Stromal cell of bone marrow (primary cell): ENCODE measurements around the gene EEFSEC.
A peak's percentile ranks its signal among the peaks of the same experiment; 100 is the strongest.

Experiments used
- DNase-seq: peaks from one replicate; pipeline ENCODE4 v3.0.0-alpha.2; 2012; ENCODE audit warnings: low read depth

EEFSEC gene

GRCh38 chr3:128413003-128413370 is 259.7 kb downstream of the EEFSEC start:
- no peak for DNase-seq

GRCh38 chr3:128413413-128414205 is 260.3 kb downstream of the EEFSEC start:
- no peak for DNase-seq

GRCh38 chr3:128415200-128415772 is 262.0 kb downstream of the EEFSEC start:
- DNase-seq = no peak

DNA sequence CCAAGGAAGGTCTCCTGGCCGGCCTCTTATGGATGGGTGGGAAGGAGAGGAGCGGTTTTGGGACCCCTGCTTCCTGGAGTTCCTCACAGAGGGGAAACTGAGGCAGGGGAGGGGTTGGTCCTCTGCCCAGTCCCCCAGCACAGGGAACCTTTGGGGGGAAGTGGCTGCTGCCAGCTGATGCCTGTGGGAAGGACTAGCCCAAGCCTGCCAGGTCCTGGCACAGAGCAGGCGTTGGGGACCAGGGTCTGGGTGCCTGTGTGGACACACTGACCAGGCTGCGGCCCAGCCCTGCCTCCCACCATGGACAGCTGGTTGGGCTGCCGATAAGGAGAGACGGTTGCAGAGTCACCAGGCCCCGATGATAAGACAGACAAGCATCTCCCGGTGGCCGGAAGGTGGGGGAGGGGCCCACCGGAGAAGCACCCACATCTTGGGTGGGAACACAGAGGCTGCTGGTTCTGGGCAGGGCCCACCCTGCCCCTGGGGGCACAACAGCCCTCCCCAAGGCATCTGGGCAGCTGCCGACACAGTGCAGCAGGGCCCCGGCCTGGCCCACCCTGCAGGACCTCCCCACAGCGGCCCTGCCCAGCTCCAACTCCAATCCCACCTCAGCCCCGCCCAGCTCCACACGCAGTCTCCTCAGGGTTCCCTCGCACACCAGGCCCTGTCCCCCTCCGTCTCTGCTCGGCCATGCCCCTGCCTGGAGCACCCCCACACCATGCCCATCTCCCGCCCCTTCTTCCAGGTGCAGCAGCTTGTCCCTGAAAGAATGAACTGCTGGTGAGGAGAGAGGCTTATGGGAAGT is 262.7 kb downstream of the EEFSEC start:
- no peak for DNase-seq

DNA sequence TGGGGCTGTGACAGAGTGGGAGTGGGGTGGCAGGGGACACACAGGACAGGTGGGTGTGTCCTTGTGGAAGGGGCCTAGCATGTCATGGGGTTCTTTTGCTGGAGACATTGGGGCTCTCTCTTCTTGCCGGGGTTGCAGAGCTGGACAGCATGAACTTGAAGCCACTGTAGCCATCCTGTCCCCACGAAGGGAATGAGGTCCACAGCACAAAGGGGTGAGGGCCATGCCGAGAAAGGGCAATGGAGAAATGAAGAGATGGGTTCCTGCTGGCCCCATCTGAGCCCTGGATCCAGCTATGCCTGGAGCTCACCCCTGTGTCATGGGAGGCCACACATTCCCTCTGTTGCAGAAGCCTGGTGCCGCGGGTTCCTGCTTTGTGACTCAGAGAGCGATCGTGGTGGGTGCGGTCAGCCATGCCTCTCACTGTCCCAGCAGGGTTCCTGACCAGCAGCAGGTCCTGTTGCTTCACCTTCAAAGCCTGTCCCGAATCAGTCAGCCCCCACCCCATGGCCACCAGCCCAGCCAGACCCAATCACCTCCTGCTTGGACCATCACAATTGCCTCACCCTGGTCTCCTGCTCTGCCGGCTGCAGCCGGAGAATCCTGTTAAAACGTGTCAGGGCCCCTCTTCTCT is 263.4 kb downstream of the EEFSEC start:
- DNase-seq = peak; percentile 21

DNA sequence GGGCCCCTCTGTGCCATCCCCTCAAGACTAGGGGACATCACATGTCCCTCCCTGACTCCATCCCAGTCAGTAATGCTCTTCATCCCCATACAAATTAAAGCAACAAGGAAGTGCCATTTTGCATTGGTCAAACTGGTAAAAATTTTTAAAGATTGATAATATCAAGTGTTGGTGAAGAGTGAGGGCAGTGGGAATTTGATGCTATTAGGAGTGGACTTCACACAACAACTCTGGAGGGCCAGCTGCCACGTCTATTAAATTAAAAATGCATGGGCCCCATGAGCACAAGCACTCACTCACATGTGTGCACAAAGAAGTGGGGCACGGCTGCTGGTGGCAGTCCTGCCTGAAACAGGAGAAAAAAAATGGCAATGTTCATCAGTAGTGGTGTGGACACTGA is 265.6 kb downstream of the EEFSEC start:
- no peak for DNase-seq

GRCh38 chr3:128419311-128419710 is 266.0 kb downstream of the EEFSEC start:
- DNase-seq = no peak

GRCh38 chr3:128420289-128420688 is 267.0 kb downstream of the EEFSEC start:
- no peak for DNase-seq

DNA sequence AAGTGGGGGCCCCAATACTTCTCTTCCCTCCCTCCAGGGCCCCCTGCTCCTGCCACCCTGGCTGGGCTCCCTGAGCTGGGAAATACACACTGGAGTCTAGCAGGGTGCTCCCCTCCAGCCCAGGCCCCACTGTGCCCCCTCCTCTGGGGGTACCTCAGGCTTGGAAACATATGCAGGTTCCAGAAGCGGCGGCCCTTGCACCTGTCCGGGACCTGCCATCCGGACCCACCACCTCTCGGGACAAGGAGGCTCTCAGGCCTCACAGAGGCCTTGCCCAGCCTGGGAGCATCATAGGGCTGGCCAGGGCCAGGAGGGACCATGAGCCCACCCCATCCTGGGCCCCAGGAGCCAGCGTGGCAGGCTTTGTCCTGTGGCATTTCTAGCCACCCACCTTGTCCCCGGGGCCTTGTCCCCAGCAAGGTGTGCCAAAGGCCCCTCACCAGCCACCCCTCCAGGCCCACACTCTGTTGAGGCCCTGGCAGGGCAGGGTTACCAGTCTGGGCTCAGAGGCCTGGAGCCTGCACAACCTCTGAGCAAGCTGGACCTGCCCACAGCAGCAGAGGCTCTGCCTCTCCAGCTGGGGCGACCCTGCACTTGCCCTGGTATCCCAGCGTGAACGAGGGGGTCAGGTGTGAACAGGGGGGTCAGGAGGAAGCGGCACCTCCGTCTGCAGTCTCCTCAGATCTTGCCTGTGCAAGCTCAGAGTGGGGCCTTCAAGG is 267.6 kb downstream of the EEFSEC start:
- no peak for DNase-seq

- DNase-seq = no peak
These were observed 268.2 kb downstream of the EEFSEC start for GRCh38 chr3:128421439-128421836.

GRCh38 chr3:128421966-128422365 is 268.7 kb downstream of the EEFSEC start:
- DNase-seq = no peak

DNA sequence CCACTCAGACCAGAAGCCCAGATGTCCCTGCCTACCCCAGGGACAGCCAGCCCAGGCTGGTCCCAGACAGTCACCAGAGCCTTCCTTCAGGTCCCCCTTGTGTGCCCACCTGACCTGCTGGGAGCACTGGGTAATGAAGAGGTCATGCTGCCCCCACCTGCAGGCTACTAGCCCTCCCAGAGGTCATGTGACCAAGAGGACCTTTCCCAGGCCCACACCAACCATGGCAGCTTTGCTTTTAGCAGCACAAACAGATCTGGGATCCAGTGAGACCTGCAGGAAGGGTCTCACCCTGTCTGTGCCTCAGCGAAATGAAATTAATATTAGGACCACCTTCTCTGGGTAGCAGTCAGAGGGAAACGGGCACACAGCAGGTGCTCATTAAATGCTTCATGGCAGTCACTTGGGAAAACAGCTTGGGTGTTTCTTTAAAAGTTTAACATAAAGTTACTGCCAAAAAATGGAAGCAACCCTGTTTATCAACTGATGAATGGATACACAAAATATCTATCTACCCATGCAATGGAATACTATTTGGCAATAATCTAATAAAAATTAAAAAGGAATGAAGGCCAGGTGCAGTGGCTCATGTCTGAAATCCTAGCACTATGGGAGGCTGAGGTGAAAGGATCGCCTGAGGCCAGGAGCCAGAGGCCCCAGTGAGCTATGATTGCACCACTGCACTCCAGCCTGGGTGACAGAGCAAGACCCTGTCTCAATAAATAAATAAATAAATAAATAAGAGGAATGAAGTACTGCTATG is 269.7 kb downstream of the EEFSEC start:
- DNase-seq = no peak

GRCh38 chr3:128423525-128424147 is 270.4 kb downstream of the EEFSEC start:
- DNase-seq = no peak

GRCh38 chr3:128424508-128425069 is 271.3 kb downstream of the EEFSEC start:
- peak; percentile 13 for DNase-seq

DNA sequence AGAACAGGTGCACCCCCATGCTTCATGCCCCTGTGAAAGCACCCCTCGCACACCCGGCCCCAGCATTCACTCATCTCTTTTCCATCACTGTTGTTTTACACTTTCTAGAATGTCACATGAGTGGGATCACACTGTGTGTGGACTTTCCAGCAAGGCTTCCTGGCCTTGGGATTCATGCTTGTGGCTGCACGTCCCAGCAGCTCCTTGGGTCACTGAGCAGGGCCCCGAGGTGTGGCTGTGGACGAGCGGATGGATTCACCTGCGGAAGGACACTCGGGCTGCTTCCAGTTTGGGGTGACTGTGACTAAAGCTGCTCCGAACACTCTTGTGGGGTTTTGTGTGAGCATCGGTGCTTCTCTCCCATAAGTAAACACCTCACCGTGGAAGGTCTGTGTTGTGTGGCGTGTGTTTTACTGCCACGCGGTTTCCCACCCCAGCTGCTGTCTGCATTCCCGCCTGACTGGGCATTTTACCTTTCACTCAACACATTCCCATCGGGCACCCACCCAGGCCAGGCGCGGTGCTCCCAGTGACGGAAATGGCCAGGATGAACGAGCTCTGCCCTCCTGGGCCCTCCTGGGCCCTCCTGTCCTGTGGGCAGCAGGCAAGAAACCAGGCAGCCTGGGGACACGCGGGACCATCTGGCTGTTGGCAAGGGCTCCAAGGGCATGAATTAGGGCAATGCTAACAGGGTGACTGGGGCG is 272.0 kb downstream of the EEFSEC start:
- DNase-seq = no peak

DNA sequence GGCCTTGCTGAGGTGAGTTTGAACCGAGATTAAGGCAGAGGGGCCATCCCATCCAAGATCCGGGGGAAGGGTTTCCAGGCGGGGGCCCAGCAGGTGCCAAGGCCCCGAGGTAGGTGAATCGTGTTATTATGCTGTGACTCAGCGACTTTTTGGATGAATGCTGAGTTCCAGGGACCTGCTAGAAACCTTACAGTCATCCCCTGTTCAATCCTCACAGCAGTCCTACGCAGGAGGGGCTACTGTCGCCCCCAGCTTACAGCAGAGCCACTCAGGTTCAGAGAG is 272.5 kb downstream of the EEFSEC start:
- no peak for DNase-seq

GRCh38 chr3:128426128-128426921 is 273.0 kb downstream of the EEFSEC start:
- DNase-seq = no peak

DNA sequence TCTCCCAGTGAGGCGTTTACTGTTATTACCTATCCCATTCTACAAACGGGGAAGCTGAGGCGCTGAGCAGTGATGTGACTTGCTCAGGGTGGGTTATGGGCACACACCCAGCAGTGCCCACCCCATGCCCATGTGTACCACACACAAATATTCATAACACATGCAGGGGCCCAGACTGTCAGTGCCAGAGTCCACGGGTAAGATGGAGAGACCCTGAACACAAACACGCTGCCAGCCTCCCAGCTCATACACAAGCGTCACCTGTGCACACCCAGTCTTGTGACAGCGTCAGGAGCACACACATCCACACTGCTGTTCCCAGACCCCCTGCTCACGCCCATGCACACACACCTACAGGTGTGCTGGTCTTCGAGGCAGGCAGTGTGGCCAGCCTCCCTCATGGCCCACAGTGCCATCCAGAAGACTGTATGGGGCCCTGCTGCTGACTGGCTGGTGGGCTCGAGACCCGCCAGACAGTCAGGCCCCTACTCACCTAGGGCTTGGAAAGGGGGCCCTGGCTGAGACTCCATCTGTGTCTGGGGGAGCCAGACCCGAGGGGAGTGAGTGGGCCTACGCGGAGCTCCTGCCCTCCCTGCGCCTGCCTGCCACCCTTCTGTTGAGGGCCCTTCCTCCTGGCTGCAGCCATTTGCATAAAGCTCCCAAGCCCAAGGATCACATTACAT is 274.0 kb downstream of the EEFSEC start:
- no peak for DNase-seq
